GM18858 (cell line): ENCODE measurements around the gene AS3MT.
"Not testable (repeated sequence)": the region's sequence is repeated elsewhere in the genome, so short reads cannot be mapped to it uniquely, and the experiment has no call there.

Experiments
- ATAC-seq: cut with Tn5 transposase; IDR thresholded peaks from one replicate; pipeline ENCODE4 v1.9.1; 2021; ENCODE audit not compliant: unreplicated experiment

AS3MT gene

DNA sequence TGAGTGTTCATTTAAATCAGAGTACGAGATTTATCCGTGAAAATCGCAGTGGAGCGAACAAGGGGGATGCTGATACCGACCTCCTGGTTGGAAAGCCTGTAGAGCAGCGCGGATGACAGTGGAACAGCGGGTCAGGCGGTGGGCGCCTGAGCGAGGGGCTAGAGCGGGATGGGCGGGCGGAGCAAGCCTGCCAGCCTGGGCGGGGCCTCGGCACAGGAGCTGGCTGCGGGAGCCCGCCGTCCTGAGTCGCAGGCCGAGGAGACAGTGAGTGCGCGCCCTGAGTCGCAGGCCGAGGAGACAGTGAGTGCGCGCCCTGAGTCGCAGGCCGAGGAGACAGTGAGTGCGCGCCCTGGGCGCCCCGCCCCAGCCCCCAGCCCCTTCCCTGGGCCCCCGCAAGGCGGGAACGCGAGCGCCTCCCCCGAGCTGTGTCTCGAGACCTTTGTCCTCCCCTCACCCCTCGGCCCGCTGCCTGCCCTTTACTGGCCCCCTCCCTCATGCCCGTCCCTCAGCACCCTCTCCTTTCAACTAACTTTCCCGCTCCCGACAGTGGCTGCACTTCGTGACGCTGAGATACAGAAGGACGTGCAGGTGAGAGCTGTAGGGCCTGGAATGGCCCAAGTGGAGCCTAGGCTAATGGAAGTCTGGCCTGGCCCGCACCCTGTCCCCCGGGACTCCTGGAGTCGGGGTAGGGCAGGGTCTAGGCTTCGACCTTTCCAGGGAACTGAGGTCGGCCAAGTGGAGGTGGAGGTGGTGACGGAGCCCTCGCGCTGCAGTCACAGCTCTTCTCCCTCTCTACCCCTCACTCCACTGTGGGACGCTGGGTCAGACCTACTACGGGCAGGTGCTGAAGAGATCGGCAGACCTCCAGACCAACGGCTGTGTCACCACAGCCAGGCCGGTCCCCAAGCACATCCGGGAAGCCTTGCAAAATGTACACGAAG lies at the start of gene AS3MT:
Gene AS3MT, plus strand, starts transcription at position 213 of the 941 bp plus-strand sequence. Its CDS starts 123 bp downstream, at position 336.
- ATAC-seq = no peak

DNA sequence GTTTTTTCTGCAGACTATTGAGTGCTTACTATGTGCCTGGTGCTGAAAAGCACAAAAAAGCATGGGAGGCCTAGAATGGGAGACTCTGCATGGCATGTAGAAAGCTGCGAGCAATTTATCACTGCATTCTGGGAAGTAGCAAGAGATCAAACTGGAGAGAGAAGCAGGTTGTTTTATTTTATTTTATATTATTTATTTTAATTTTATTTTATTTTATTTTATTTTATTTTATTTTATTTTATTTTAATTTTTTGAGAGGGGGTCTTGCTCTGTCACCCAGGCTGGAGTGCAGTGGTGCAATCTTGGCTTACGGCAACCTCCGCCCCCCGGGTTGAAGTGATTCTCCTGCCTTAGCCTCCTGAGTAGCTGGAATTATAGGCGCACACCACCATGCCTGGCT lies 49.3 kb upstream of the AS3MT start:
- ATAC-seq = not testable (repeated sequence)

- no peak for ATAC-seq
Observed at GRCh38 chr10:102822222-102822621, 47.0 kb upstream of the AS3MT start.

DNA sequence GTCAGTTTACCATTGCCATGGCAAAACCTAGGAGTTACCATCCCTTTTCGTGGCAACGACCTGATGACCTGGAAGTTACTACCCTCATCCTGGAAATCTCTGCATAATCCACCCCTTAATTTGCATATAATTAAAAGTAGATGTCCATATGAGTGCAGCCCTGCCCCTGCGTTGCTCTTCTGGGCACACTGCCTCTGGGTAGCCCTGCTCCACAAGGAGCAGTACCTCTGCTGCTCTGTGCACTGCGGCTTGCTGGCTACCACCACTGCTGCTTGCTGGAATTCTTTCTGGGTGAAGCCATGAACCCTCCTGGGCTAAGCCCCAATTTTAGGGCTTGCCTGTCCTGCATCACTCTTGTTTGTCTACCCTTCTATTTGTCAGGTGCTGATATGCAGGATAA lies 44.6 kb upstream of the AS3MT start:
- ATAC-seq = no peak

DNA sequence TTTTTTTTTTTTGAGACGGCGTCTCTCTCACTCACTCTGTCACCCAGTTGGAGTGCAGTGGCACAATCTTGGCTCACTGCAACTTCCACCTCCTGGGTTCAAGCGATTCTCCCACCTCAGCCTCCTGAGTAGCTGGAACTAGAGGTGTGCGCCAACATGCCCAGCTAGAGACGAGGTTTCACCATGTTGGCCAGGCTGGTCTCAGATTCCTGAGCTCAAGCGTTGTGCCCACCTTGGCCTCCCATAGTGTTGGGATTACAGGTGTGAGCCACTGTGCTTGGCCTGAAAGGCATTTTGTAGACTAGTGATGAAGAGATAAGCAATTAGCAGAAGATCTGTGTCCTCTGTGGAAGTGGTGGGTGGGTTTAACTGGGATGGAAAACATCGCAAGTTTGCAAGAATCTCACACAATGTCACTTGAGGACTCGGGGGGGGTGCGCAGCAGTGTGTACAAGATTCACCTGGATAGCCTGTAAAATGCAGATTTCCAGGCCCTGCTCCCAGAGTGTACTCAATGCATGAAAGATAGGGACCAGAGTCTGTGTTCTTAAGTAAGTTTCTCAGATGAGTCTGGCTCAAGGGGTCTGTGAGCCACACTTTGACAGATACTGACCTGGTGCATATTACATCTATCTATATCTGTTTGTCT lies 43.0 kb upstream of the AS3MT start:
- ATAC-seq = no peak

DNA sequence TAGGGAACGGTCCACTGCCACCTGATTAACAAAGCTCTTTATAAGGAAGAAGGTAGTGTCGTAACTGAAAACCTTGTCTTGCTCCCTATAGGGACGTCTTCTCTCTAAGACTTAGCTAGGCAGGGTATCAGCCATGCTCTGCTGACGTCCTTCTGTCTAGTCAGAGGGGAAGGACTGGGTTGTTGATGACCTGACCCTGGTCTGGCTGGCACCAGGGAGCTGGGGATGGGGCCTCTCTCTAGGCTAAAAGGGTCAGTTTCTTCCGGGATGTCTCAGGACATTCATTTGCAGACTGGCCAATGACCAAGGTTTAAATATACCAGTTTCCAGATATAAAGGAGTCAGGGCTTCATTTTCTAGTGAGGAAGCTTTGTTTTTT lies 41.7 kb upstream of the AS3MT start:
- no peak for ATAC-seq

DNA sequence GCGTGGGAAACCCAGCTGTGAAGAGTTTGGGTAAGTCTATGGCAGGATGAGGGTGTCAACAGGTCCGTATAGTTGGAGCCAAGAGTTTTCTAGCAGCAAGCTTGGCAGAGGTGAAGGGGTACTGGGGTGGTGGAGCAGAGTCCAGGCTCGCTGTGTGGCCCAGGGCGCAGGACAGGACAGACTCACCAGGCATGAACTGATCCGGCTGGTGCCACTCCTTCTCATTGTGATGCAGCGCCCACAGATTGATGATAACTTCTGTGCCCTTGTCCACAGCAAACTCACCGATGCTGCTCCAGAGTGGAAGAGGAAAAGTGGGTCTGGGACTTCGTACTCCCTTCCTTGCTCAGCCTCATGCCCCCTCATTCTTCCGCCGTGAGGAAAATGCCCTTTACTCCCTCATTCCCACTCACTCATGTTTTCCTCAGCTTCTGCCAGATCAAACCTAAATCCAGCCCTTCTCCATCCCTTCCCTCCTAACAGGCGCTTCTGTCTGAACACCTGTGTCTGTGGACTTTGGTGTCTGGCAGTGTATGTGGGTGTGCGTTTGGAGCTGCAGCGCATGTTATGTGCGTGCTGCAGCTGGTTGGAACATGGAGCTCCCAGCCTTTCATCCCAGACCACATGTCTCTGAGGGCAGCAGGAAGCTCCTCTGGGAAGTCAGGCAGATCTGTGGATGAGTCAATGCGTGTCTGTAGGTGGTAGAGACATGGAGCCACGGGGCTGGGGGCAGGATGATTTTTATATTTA lies 37.8 kb upstream of the AS3MT start:
- no peak for ATAC-seq

- ATAC-seq = no peak
Observed at GRCh38 chr10:102832248-102832647, 37.0 kb upstream of the AS3MT start.

GRCh38 chr10:102832987-102833386 lies 36.3 kb upstream of the AS3MT start:
- ATAC-seq = no peak

DNA sequence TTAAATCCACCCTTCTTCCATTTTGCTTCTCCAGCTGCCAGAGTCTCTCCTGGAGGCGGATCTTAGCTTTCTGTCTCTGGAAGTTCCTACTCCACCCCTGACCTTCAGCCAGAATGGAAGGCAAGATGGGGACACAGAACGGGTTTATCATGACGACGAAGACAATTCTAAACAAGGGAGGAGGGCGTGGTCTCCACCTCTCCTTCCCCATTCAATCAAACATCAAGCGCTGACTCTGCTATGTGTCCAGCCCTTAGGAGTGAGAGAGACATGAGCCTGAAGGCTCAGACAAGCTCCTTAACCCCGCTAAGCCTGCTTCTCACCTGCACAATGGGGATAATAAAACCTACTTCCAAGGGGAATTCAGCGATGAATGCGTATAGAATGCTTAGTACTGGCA lies 35.1 kb upstream of the AS3MT start:
- no peak for ATAC-seq

- no peak for ATAC-seq
Observed at GRCh38 chr10:102835007-102835482, 34.2 kb upstream of the AS3MT start.

DNA sequence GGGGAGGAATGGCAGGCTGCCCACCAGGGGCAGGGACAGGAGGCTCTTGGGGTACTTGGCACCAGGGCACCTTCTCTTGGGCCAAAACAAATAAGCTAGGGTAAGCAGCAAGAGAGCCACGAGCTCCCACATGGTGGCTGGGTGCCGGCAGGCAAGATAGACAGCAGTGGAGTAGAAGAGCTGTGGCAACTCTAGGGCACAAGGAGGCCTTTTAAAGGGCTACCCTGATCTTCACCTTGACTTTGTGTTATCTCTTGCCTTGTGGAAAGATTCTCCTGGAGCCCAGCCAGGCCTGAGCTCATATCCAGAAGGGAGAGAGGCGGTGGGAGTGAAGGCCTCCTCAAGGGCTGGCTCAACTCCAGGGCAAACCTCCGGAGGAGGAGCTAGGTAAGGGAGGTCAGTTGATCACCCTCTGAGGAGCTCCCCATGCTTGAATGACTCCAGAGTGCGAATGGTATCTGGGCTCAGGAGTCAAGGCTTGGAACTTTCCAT lies 32.0 kb upstream of the AS3MT start, which contains the start of gene CYP17A1:
Gene CYP17A1, minus strand, starts transcription at position 184 of the 492 bp plus-strand sequence. Its CDS starts 52 bp downstream, at position 132.
- ATAC-seq = no peak

- ATAC-seq = not testable (repeated sequence)
Observed at GRCh38 chr10:102838276-102838927, 30.9 kb upstream of the AS3MT start.

DNA sequence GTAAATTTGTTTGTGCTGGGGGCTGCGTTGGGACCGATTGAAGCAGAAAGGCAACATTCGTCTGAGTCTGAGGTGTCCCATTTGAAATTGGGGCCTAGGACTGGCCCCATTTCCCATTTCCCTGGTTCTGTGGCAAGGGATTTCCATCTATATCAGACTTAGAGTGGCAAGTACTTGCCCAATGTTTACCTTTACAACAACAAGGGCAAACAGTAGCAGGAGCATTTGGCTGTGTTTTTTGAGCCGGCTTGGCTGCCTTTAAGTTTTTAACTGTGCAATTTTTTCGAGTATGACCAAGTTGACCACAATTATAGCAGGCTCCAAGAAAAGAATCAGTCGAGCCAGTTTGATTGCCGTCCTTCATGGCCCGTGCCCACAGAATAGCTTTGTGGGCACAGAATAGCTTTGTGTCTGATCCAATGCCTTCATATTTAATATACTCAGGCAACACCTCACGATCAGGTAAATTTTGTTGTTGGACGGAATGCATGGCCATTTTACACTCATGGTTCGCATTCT lies 27.4 kb upstream of the AS3MT start:
- no peak for ATAC-seq

- not testable (repeated sequence) for ATAC-seq
Observed at GRCh38 chr10:102843139-102843538, 26.1 kb upstream of the AS3MT start.

- not testable (repeated sequence) for ATAC-seq
Observed at GRCh38 chr10:102844190-102844776, 25.0 kb upstream of the AS3MT start.

DNA sequence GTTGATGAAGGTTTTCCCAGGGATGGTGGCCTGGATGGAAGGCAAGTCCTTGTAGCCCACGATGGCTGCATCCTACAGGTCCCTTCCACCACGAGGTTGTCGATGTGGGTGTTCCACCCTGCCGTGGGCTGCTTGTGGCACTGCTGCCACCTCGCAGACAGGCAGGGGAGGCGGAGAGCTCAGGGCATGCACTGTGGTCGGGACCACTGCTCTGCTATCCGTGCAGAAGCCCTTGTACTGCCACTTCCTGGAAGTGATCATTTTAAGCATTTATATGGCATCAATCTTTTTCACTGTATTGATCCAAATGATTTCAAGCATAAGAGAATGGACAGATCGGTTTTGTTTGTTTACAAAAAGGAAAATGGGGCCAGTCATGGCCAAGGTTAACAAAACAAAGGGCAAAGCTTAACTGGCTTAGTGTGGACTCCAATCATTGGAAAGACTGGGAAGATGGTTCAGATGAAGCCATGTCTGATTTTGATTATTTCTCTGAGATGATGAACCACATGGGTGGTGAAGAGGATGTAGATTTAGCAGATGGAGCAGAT lies 23.8 kb upstream of the AS3MT start:
- no peak for ATAC-seq

- no peak for ATAC-seq
Observed at GRCh38 chr10:102850025-102850518, 19.2 kb upstream of the AS3MT start.

GRCh38 chr10:102853237-102853636 lies 16.0 kb upstream of the AS3MT start:
- not testable (repeated sequence) for ATAC-seq
